AG04449 (cell line): ENCODE results near the gene MOV10L1.

ENCODE experiments used
- CTCF ChIA-PET: fragments of 350-600 bp; formaldehyde crosslinking; extraction: SDS; loops from one replicate; lab custom pipeline; 2021; ENCODE audit warnings: antibody characterized with exemption; lab: Yijun Ruan, JAX
- POLR2A ChIA-PET: fragments of 400-600, 350-600 bp; formaldehyde crosslinking; extraction: SDS; loops from one replicate; lab custom pipeline; 2020; ENCODE audit warnings: antibody characterized with exemption, inconsistent platforms; lab: Yijun Ruan, JAX
- DNase-seq: peaks from one replicate; pipeline ENCODE4 v3.0.0-alpha.2; 2010; ENCODE audit warnings: low read depth, low spot score
- H3K4me3 ChIP-seq: 2 replicates; pipeline ENCODE4 v1.5.1; 2011; ENCODE audit warnings: low read depth, mild to moderate bottlenecking, control low read depth, low read length
- CTCF ChIP-seq: IDR thresholded peaks from one replicate; pipeline ENCODE4 v1.5.1; 2011; ENCODE audit warnings: mild to moderate bottlenecking, moderate library complexity, low read length, control low read depth, inconsistent platforms; ENCODE audit not compliant: insufficient read depth; ENCODE audit errors: missing control alignments

MOV10L1 gene

GRCh38 chr22:50121202-50121740, 31.5 kb downstream of the MOV10L1 start:
- POLR2A ChIA-PET: no interaction called here
- DNase-seq: no peak
- CTCF ChIA-PET: no interaction called here
- no peak overlapping the region for H3K4me3 ChIP-seq
- TF ChIP-seq CTCF: no peak

- no peak for DNase-seq
- ChIA-PET POLR2A (no interaction called here), CTCF (no interaction called here)
- TF ChIP-seq CTCF: no peak
- no peak overlapping the region for H3K4me3 ChIP-seq
Observed at GRCh38 chr22:50123119-50123518, 33.3 kb downstream of the MOV10L1 start.

GRCh38 chr22:50125029-50125428, 35.2 kb downstream of the MOV10L1 start:
- CTCF ChIA-PET: no interaction called here
- POLR2A ChIA-PET: no interaction called here

GRCh38 chr22:50129121-50129736, 39.4 kb downstream of the MOV10L1 start:
- ChIA-PET POLR2A (no interaction called here), CTCF (interaction anchor here (0.5 to 1.4 kb wide), 3 partner anchors 17 to 137 kb away, joined by 3 to 4 read pairs (median 3); no protein-coding TSS in a partner anchor)
- no peak overlapping the region for H3K4me3 ChIP-seq
- no peak for DNase-seq
- no peak for TF ChIP-seq CTCF

More at GRCh38 chr22:50125029-50125428, 35.2 kb downstream of the MOV10L1 start:
- TF ChIP-seq CTCF: no peak
- H3K4me3 ChIP-seq: no peak overlapping the region
- DNase-seq: no peak

GRCh38 chr22:50131894-50132293, 42.1 kb downstream of the MOV10L1 start:
- H3K4me3 ChIP-seq: no peak overlapping the region
- TF ChIP-seq CTCF: no peak
- no peak for DNase-seq
- ChIA-PET POLR2A (no interaction called here), CTCF (interaction anchor here (1.4 to 1.8 kb wide), 3 partner anchors 10 to 18 kb away, joined by 3 to 9 read pairs (median 6); no protein-coding TSS in a partner anchor)

GRCh38 chr22:50134481-50134880, 44.7 kb downstream of the MOV10L1 start:
- H3K4me3 ChIP-seq: no peak overlapping the region
- no peak for DNase-seq
- POLR2A ChIA-PET: no interaction called here
- CTCF ChIA-PET: interaction anchor here (1.0 to 1.3 kb wide), 3 partner anchors 10 to 203 kb away, joined by 3 to 5 read pairs (median 3); no protein-coding TSS in a partner anchor
- no peak for TF ChIP-seq CTCF
